GM19328 (cell line): ENCODE measurements around the gene COASY.
A peak's percentile ranks its signal among the peaks of the same experiment; 100 is the strongest.

ENCODE experiments used
- ATAC-seq: cut with Tn5 transposase; IDR thresholded peaks from one replicate; pipeline ENCODE4 v1.9.1; 2021; ENCODE audit warnings: mild to moderate bottlenecking, moderate library complexity; ENCODE audit not compliant: unreplicated experiment

The COASY gene

DNA sequence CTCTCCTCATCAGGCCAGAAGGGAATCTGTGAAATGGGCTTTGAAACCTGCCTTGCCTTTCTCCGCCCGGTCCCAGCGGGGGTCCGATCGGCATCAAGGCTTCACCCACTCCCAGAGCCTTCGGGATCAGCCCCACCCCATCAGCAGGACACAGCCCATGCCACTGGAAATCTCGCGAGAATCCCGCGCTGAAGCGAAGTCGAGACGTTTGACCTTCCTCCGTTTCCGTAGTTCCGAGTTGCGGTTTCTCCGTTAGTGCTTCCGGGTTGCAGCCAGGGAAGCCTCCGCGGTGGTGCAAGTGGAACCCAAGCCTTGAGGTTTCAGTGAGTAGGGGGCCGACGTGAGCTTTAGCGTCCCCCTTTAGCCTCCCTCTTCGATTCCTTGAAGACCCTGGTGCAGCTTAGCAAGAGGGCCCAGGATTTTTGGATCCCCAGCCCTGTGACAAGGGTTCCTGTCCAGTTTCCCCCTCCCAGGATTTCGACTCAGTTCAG lies at the start of gene COASY:
TSS of gene COASY (plus strand) at position 252 of the 491 bp plus-strand sequence. CDS start 475 bp downstream, outside the sequence.
- peak; percentile 55 for ATAC-seq

DNA sequence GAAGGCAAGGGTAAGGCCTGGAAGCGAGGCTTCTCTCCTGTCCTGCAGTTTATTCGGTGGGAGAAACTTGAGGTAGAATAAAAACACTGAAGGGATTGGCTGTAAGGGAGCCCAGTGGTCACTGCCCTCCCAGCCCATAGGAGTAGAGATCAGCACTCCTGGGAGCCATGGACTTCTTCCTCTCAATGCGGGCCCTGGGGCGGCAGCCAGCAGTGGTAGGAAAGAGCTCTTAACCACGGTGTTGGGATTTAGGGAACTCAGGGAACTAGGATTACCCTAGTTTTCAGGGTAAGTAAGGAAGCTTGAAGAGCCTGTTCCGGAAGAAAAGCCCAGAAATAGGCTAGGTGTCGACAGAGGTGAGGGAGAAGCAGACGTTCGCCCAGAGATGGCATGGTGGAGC lies 49.7 kb upstream of the COASY start:
- no peak for ATAC-seq

DNA sequence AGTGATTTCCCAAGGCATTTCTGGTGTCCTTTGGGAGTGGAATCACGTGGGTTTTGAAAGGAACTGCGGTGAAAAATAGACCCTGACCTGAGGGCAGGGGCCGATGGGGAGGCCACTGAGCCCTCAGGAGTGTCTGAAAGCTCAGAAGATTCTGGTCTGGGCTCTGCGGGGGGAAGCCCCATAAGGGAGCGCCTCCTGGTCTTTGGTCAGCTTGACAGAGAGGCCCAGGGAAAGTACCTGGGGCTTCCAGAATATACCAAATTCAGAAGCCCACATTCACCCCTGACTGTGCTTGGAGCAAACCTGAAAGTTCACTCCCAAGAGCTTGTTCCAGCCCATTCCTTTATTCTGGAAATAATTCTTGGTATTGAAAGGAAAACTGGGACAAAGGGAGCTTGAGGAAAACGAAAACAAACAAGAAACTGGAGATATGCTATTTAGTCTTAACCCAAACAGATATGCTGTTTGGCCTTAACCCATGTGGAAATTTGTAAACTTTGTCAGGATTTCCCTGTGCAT lies 49.2 kb upstream of the COASY start:
- ATAC-seq = no peak

- ATAC-seq = no peak
Measured at GRCh38 chr17:42513686-42514085, 48.3 kb upstream of the COASY start.

GRCh38 chr17:42514279-42514678 lies 47.7 kb upstream of the COASY start:
- no peak for ATAC-seq

- ATAC-seq = no peak
Measured at GRCh38 chr17:42514867-42515266, 47.1 kb upstream of the COASY start.

GRCh38 chr17:42517516-42517915 lies 44.4 kb upstream of the COASY start:
- ATAC-seq = no peak

DNA sequence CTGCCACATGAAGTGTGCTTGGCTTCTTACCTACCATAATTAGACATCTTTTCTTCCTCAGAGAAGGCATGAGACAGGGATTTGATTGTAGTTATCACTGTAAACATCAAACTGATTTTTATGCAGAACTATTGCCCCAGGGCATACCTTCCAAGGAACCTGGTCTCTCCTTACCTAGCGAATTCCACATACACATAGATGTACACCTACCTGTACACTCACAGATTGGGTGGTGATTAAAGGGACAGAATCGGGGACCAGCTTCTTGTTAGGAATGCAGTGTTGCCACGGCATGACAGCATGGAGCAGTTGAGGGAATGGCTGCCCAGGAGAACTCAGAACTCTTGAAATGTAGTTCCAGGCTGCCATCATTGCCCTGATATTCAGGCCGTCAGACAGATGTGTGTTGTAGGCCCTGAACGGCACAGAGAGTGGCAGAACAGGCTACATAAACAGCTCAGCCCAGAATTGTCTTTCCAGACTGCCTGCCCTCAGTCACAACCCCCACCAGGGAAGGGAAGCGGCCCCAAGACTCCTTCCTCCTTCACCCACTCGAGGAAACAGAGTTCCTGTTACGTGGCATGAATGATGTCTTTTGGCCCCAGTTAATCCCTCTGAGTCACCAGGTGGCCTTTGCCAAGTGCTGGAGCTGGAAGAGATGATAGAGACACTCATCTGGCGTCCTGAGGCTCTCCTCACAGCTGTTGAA lies 43.7 kb upstream of the COASY start:
- no peak for ATAC-seq

DNA sequence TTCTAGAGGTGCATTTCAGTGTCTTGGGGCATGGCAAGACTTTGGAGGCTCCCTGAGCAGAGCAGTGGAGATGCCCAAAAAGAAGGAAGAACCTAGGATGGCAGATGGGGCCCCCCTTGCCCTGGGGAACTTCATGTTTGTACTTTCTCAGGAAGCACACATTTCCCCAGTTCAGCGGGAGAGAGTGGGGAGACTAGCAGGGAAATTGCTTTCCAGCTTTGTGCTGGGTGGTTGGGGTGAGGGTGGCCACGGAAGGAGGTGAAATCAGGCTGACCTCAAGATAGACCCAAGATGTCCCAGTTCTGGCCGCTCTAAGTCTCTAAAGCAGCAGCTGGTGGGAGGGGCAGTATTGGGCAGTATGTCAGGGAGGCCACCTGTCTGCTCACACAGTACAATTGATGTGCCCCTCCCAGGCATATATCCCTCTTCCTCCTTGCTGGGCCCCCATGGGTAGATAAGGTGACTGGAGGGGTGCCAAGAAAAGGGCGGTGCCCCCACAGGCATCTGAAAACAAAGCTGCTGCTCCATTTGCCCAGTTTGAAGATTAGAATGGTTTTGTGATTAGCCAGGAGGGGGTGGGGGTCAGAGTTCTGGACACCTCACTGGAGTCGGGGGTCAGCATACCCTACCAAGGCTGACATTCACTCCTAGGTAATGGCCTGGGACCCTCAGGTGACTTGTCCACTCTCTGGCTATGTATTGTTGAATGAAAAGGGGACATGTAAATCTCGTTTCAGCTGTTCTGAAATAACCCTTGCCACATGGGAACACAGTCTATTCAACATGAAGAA lies 43.0 kb upstream of the COASY start:
- no peak for ATAC-seq

GRCh38 chr17:42519546-42520491 lies 42.1 kb upstream of the COASY start:
- no peak for ATAC-seq

- ATAC-seq = no peak
Measured at GRCh38 chr17:42520540-42520951, 41.4 kb upstream of the COASY start.

DNA sequence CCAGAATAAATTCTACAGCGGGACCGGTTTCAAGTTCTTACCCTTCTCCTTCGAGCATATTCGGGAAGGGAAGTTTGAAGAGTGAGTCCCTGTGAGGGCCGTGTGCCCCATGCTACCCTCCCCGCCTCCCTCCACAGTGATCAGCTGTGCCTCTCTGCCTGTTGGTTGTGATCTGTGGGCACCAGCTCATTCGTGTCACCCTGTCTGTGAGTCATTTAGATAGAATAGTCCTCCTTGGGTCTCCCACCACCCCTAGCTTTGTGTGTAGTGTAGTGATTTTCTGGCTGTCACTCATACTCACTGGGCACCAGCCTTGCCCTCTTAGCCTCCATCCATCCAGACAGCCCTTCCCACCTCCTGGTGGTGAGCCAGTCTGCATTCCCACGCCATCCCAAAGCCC lies 40.9 kb upstream of the COASY start:
- no peak for ATAC-seq

GRCh38 chr17:42521666-42522262 lies 40.2 kb upstream of the COASY start:
- no peak for ATAC-seq

DNA sequence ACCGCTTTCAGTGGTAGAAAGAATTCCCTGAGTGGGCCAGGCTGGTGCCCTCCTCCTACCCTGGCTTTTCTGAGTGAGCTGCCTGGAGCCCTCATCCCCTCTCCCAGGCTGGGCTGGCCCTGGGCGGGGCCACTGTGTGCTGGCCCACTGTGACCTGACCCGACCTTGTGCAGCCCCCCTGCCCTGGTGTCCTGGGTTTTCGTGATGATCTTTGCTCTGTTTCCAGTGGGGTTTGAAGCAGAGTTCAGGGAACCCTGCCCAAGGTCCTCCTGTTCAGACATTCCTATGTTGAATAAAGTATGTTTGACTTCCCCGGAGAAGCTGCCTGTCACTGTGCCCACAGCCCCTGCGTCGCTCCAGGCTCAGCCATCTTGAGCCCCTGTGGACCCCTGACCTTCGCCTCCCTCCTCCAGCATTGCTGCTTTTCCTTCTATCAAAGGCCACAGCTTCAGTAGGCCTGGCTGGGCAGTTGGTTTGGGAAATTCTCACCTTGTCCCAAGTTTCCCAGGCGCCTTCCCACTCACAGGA lies 39.6 kb upstream of the COASY start:
- no peak for ATAC-seq

DNA sequence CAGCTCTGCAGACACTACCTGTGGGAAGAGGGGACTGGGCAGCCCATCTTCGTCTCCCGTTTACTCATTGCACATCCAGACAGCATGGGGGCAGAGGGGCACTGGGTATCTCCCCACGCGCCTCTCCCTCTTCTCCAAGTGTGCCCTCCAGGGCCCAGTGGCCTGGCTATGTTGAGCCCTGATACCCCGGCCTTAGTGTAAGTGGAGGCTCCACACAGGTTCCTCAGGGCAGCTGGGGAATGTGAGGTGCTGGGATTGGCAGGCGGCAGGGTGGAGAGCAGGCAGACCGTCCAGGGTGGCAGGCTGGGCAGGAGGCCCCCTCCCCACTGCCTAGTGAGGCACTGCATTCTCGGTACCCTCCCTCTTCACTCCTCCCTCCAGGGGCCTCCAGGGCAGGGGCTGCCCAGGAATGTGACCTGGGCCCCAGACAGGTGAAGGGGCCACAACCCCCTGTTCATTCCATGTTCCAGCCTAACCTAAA lies 39.1 kb upstream of the COASY start:
- no peak for ATAC-seq

DNA sequence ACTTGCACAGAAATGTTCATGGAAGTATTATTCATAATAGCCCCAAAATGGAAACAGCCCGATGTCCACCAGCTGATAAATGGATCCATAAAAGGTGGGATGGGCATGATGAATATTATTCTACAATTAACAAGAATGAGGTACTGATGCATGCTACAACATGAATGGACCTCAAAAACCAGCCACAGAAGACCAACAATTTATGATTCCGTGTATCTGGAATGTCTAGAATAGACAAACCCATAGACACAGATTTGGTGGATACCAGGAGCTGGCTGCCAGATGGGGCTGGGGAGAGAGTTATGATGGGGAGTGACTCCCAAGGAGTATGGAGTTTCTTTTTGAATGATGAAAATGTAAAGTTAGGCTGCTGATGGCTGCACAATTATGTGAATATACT lies 36.7 kb upstream of the COASY start:
- no peak for ATAC-seq

DNA sequence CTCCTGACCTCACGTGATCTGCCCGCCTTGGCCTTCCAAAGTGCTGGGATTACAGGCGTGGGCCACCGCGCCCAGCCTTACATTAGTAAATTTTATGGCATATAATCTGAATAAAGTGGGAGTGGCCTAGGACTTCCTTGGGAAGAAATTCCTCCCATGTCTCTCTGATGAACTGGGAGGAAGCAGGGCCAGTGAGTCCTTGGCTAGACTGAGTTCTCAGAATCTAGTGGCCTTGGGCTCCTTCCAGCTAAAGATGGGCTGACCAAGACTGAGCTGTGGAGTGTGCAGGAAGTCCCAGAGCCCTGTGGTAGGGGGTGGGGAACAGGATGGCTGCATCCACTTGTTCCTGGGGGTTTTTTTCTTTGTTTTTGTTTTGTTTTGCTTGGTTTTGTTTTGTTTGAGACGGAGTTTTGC lies 35.9 kb upstream of the COASY start:
- no peak for ATAC-seq

DNA sequence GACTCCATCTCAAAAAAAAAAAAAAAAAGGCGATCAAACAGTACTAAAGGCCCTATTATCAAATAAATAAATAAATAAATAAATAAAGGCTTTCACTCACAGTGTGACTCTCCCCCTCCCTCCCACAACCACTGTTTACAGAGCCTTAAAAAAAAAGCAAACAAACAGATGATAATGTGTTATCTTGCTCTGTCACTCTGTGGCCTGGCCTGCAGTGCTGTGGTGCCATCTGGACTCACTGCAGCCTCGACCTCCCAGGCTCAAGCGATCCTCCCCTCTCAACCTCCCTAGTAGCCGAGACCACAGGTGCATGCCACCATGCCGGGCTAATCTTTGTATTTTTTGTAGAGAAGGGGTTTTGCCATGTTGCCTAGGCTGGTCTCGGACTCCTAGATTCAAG lies 34.0 kb upstream of the COASY start:
- no peak for ATAC-seq

- ATAC-seq = no peak
Measured at GRCh38 chr17:42529061-42529460, 32.9 kb upstream of the COASY start.

GRCh38 chr17:42530952-42531454 lies 30.9 kb upstream of the COASY start:
- no peak for ATAC-seq
